Lower leg skin (tissue), 4 donors: Measurements from ENCODE around the gene TSSC4. TPM values are rescaled to one million over a fixed set of nuclear protein-coding genes. Genes with fewer than 3 reads are reported as not detected.

ENCODE experiments used
- DNase-seq, 2 donors: peaks; one replicate each; pipeline ENCODE4 v3.0.0-alpha.2; 2019; ENCODE audit warnings: low spot score in 2 of 2
- H3K4me3 ChIP-seq: fragments of 200-600 bp; sonication (generic); 2 replicates; pipeline ENCODE4 v1.5.1; 2017; ENCODE audit warnings: mild to moderate bottlenecking, low read depth; ENCODE audit not compliant: poor library complexity, severe bottlenecking
- CTCF ChIP-seq, 3 donors: fragments of 450-650 bp; IDR thresholded peaks; one replicate each; pipeline ENCODE4 v1.5.1; 2016; ENCODE audit warnings: antibody characterized with exemption in 3 of 3, mild to moderate bottlenecking in 3 of 3, moderate library complexity in 2 of 3
- POLR2A ChIP-seq, 2 donors: fragments of 450-650 bp; IDR thresholded peaks; one replicate each; pipeline ENCODE4 v1.6.1; 2016 to 2017; ENCODE audit warnings: antibody characterized with exemption in 2 of 2, mild to moderate bottlenecking in 1 of 2, moderate library complexity in 1 of 2
- WGBS, 2 donors: methylation state at CpG; one replicate each; pipeline ENCODE4 v1.1.5; 2018; 5-methylcytosine and 5-hydroxymethylcytosine counted together
- intact Hi-C: fragments of 100-400 bp; cut with DNase I; formaldehyde crosslinking; loops from one replicate; pipeline ENCODE4 v1.15.0; 2023; ENCODE audit warnings: low total_unique reads
- total RNA-seq, 4 donors: library from RNA; depleted of rRNA; stranded (reverse); fragments of >200 nt; gene quantifications; one replicate each; pipeline ENCODE4 v1.1.0, GENCODE V29; 2016

The TSSC4 gene
- total RNA-seq, 4 donors from 2014 or later: 45.6 to 58.7 (median 55.8) TPM

- no peak overlapping the region for H3K4me3 ChIP-seq
- intact Hi-C loops: no loop called here
- WGBS, 2 donors: 74 to 78% methylated on average over 10 to 26 of the region's 26 CpGs
- no peak for DNase-seq
- no peak for TF ChIP-seq CTCF (IDR thresholded peaks at IDR 0.05)
- no peak for TF ChIP-seq POLR2A (IDR thresholded peaks at IDR 0.05)
Measured at GRCh38 chr11:2395211-2395730, 5.3 kb upstream of the TSSC4 start.

- no peak for TF ChIP-seq CTCF (IDR thresholded peaks at IDR 0.05)
- TF ChIP-seq POLR2A (IDR thresholded peaks at IDR 0.05): no peak
- no peak for DNase-seq
- H3K4me3 ChIP-seq: no peak overlapping the region
- intact Hi-C loops: no loop called here
- 73 to 77% methylated on average over 9 to 15 of the region's 17 CpGs for WGBS, 2 donors
Measured at GRCh38 chr11:2395856-2396255, 4.7 kb upstream of the TSSC4 start.

- no peak for TF ChIP-seq CTCF (IDR thresholded peaks at IDR 0.05)
- no peak for TF ChIP-seq POLR2A (IDR thresholded peaks at IDR 0.05)
- intact Hi-C loops: no loop called here
- no peak for DNase-seq
- no peak overlapping the region for H3K4me3 ChIP-seq
- WGBS, 2 donors: 85 to 90% methylated on average over 19 to 26 of the region's 26 CpGs
Measured at GRCh38 chr11:2396471-2396870, 4.1 kb upstream of the TSSC4 start.

GRCh38 chr11:2397005-2397404 lies 3.5 kb upstream of the TSSC4 start:
- intact Hi-C loops: no loop called here
- WGBS, 2 donors: 91 to 93% methylated on average over 12 of the region's 12 CpGs
- no peak overlapping the region for H3K4me3 ChIP-seq
- no peak for DNase-seq
- TF ChIP-seq POLR2A (IDR thresholded peaks at IDR 0.05) (no peak), CTCF (IDR thresholded peaks at IDR 0.05) (no peak)

GRCh38 chr11:2398664-2399355 lies 1.7 kb upstream of the TSSC4 start:
- H3K4me3 ChIP-seq: no peak overlapping the region
- TF ChIP-seq POLR2A (IDR thresholded peaks at IDR 0.05) (no peak), CTCF (IDR thresholded peaks at IDR 0.05) (no peak)
- intact Hi-C loops: no loop called here
- no peak for DNase-seq
- 46 to 56% methylated on average over 7 of the region's 7 CpGs for WGBS, 2 donors
